Breast epithelium (tissue), 4 donors: ENCODE measurements around the gene MIEF1. TPM values are rescaled to one million over a fixed set of nuclear protein-coding genes. Genes with fewer than 3 reads are reported as not detected.

Experiments used
- DNase-seq, 2 donors: peaks; one replicate each; pipeline ENCODE4 v3.0.0-alpha.2; 2019; ENCODE audit warnings: low spot score in 2 of 2
- H3K27ac ChIP-seq, 2 donors: fragments of 200-600 bp; sonication (generic) in 1 of 2; one replicate each; pipeline ENCODE4 v1.5.1; 2016 to 2019; ENCODE audit warnings: mild to moderate bottlenecking in 1 of 2
- H3K27me3 ChIP-seq, 2 donors: fragments of 200-600 bp; sonication (generic) in 1 of 2; one replicate each; pipeline versions ENCODE4 v1.5.1 to v1.6.0; 2017 to 2019; ENCODE audit warnings: control low read depth in 1 of 2, mild to moderate bottlenecking in 1 of 2
- H3K36me3 ChIP-seq: fragments of 200-600 bp; one replicate; pipeline ENCODE4 v1.5.1; 2019
- H3K4me1 ChIP-seq, 2 donors: fragments of 200-600 bp; sonication (generic); one replicate each; pipeline ENCODE4 v1.5.1; 2016 to 2019; ENCODE audit warnings: control low read depth in 1 of 2
- H3K4me3 ChIP-seq, 3 donors: fragments of 200-600 bp; sonication (generic); 1 replicate in 2 of 3; 2 replicates in 1 of 3; pipeline ENCODE4 v1.5.1; 2016 to 2019; ENCODE audit warnings: mild to moderate bottlenecking in 3 of 3, moderate library complexity in 2 of 3
- H3K9me3 ChIP-seq, 2 donors: fragments of 200-600 bp; sonication (generic) in 1 of 2; one replicate each; pipeline ENCODE4 v1.5.1; 2016 to 2019; ENCODE audit warnings: control low read depth in 1 of 2
- CTCF ChIP-seq, 3 donors: fragments of 450-650 bp; IDR thresholded peaks; one replicate each; pipeline ENCODE4 v1.5.1; 2016 to 2017; ENCODE audit warnings: antibody characterized with exemption in 3 of 3, mild to moderate bottlenecking in 3 of 3, moderate library complexity in 3 of 3
- POLR2A ChIP-seq: fragments of 450-650 bp; IDR thresholded peaks from one replicate; pipeline ENCODE4 v1.6.1; 2016; ENCODE audit warnings: antibody characterized with exemption, mild to moderate bottlenecking, moderate library complexity
- POLR2AphosphoS5 ChIP-seq, 3 donors: sonication (generic); formaldehyde crosslinking; IDR thresholded peaks; one replicate each; pipeline ENCODE4 v1.6.1; 2017; ENCODE audit warnings: antibody characterized with exemption in 3 of 3
- intact Hi-C: fragments of 100-400 bp; cut with DNase I; formaldehyde crosslinking; loops from one replicate; pipeline ENCODE4 v1.15.1; 2023; ENCODE audit warnings: low total_unique reads
- total RNA-seq, 3 donors: library from RNA; depleted of rRNA; stranded (reverse); fragments of >200 nt; gene quantifications; one replicate each; pipeline ENCODE4 v1.1.0, GENCODE V29; 2016

The MIEF1 gene
- total RNA-seq, 3 donors from 2014 or later, result 19.7 to 24.3 (median 22.9) TPM

- no peak for TF ChIP-seq CTCF (IDR thresholded peaks at IDR 0.05)
- TF ChIP-seq POLR2AphosphoS5 (IDR thresholded peaks at IDR 0.05), result no peak
- TF ChIP-seq POLR2A, result no peak
- H3K27ac ChIP-seq, result peak overlapping the region; percentile 55 to 77
- H3K4me1 ChIP-seq, result no peaks in the 10 kb centered on the region
- no peak for DNase-seq
- no peaks in the 10 kb centered on the region for H3K27me3 ChIP-seq
- H3K4me3 ChIP-seq, result no peak overlapping the region
- no peaks in the 10 kb centered on the region for H3K9me3 ChIP-seq
- H3K36me3 ChIP-seq, result no peaks in the 10 kb centered on the region
- intact Hi-C loops, result no loop called here
These were observed 31.4 kb upstream of the MIEF1 start for GRCh38 chr22:39470451-39471291.

GRCh38 chr22:39471381-39472141 lies 30.5 kb upstream of the MIEF1 start:
- peak overlapping the region; percentile 55 to 77 for H3K27ac ChIP-seq
- no peaks in the 10 kb centered on the region for H3K9me3 ChIP-seq
- intact Hi-C loops, result no loop called here
- H3K36me3 ChIP-seq, result no peaks in the 10 kb centered on the region
- no peak for DNase-seq
- no peaks in the 10 kb centered on the region for H3K4me1 ChIP-seq
- no peak overlapping the region for H3K4me3 ChIP-seq
- no peaks in the 10 kb centered on the region for H3K27me3 ChIP-seq
- no peak for TF ChIP-seq CTCF (IDR thresholded peaks at IDR 0.05)
- no peak for TF ChIP-seq POLR2A
- TF ChIP-seq POLR2AphosphoS5 (IDR thresholded peaks at IDR 0.05), result no peak

- no peaks in the 10 kb centered on the region for H3K4me1 ChIP-seq
- no peak for DNase-seq
- no peaks in the 10 kb centered on the region for H3K36me3 ChIP-seq
- no peaks in the 10 kb centered on the region for H3K27me3 ChIP-seq
- peak overlapping the region; percentile 55 to 77 for H3K27ac ChIP-seq
- H3K4me3 ChIP-seq, result no peak overlapping the region
- no peak for TF ChIP-seq POLR2A
- no peak for TF ChIP-seq CTCF (IDR thresholded peaks at IDR 0.05)
- no peak for TF ChIP-seq POLR2AphosphoS5 (IDR thresholded peaks at IDR 0.05)
- H3K9me3 ChIP-seq, result no peaks in the 10 kb centered on the region
- intact Hi-C loops, result no loop called here
These were observed 29.2 kb upstream of the MIEF1 start for GRCh38 chr22:39472570-39473556.

- no peaks in the 10 kb centered on the region for H3K27me3 ChIP-seq
- H3K27ac ChIP-seq, result no peak overlapping the region
- TF ChIP-seq POLR2A (no peak), POLR2AphosphoS5 (IDR thresholded peaks at IDR 0.05) (no peak), CTCF (IDR thresholded peaks at IDR 0.05) (no peak)
- H3K9me3 ChIP-seq, result no peaks in the 10 kb centered on the region
- intact Hi-C loops, result no loop called here
- H3K4me1 ChIP-seq, result no peaks in the 10 kb centered on the region
- H3K4me3 ChIP-seq, result no peak overlapping the region
- no peaks in the 10 kb centered on the region for H3K36me3 ChIP-seq
- no peak for DNase-seq
These were observed 28.2 kb upstream of the MIEF1 start for GRCh38 chr22:39473851-39474250.
